Measurements from ENCODE around the gene IP6K3.

- TF ChIP-seq CTCF (conservative IDR thresholded peaks at IDR 0.05; ENCODE audit: low read depth, low read length): no peak
- TF ChIP-seq EZH2 (IDR thresholded peaks at IDR 0.05; ENCODE audit: borderline replicate concordance, low read depth, low read length, poor library complexity, severe bottlenecking): no peak
Observed at GRCh38 chr6:33696076-33696475, 50.6 kb downstream of the IP6K3 start.
